ENCODE results near the gene EMCN.

Gene EMCN

DNA sequence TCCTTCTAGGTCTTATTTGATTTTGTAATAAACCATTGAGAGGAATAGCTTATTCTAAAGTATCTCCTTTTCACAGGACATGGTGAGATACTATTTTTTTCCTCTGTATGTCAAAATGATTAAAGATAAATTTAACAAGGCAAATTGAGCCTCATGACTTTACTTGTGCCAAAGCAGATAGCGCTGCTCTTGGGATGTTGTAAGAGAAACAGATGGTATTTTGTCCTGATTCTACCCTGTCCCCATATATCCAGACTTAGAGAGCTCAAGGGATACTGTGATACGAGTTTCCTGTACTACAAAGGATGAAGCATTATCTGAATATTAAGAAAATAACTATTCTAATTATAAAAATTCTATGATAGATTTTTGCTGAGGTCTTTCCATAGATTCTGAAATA, 34.0 kb downstream of the EMCN start:
- POLR2A ChIA-PET (ENCODE audit: low non-redundant PET), result no interaction called here
- TF ChIP-seq, protein P1, sequence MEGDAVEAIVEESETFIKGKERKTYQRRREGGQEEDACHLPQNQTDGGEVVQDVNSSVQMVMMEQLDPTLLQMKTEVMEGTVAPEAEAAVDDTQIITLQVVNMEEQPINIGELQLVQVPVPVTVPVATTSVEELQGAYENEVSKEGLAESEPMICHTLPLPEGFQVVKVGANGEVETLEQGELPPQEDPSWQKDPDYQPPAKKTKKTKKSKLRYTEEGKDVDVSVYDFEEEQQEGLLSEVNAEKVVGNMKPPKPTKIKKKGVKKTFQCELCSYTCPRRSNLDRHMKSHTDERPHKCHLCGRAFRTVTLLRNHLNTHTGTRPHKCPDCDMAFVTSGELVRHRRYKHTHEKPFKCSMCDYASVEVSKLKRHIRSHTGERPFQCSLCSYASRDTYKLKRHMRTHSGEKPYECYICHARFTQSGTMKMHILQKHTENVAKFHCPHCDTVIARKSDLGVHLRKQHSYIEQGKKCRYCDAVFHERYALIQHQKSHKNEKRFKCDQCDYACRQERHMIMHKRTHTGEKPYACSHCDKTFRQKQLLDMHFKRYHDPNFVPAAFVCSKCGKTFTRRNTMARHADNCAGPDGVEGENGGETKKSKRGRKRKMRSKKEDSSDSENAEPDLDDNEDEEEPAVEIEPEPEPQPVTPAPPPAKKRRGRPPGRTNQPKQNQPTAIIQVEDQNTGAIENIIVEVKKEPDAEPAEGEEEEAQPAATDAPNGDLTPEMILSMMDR (conservative IDR thresholded peaks at IDR 0.05; ENCODE audit: low read depth), result no peak
- DNase-seq (ENCODE audit: low spot score), result no peak
- no peak overlapping the region for H3K27ac ChIP-seq
- CTCF ChIA-PET, result interaction anchor here (0.7 to 1.0 kb wide), 2 partner anchors 62 to 258 kb away, joined by 3 to 5 read pairs; no protein-coding TSS in a partner anchor

DNA sequence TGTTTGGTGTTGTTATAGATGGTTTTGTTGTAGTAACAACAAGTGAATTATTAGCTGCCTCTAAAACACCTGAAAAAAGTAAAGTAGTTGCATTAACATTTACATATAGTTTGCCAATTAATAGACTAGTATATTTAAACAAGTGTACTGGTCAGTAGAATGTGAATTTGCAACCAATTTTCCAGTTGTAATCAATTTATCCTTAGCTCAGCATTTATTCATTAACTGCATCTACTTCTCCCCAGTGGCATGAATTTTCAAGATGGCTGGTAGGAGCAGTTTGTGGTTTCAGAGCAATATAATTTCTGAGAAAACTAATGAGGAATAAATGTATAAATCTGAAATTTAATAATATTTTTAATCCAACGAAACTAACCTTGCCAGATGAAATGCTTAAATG, 37.9 kb downstream of the EMCN start:
- TF ChIP-seq, protein P1 (conservative IDR thresholded peaks at IDR 0.05; ENCODE audit: low read depth), result no peak
- CTCF ChIA-PET, result no interaction called here
- POLR2A ChIA-PET (ENCODE audit: low non-redundant PET), result no interaction called here
- DNase-seq (ENCODE audit: low spot score), result no peak
- H3K27ac ChIP-seq, result no peak overlapping the region

DNA sequence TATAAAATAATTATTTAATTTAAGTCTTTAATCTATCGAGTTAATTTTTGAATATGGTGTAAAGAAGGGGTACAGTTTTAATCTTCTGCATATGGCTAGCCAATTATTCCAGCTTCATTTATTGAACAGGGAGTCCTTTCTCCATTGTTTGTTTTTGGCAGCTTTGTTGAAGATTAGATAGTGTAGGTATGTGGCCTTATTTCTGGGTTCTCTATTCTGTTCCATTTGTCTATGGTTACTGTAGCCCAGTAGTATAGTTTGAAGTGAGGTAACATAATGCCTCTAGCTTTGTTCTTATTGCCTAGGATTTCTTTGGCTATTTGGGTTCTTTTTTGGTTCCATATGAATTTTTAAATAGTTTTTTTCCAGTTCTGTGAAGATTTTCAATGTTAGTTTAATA, 48.3 kb downstream of the EMCN start:
- ChIA-PET CTCF (no interaction called here), POLR2A (ENCODE audit: low non-redundant PET) (interaction anchor here (0.6 kb wide), 1 partner anchor 18 kb away, joined by 3 read pairs; no protein-coding TSS in a partner anchor)
- TF ChIP-seq, protein P1 (conservative IDR thresholded peaks at IDR 0.05; ENCODE audit: low read depth), result no peak
- H3K27ac ChIP-seq, result no peak overlapping the region
- DNase-seq (ENCODE audit: low spot score), result no peak

DNA sequence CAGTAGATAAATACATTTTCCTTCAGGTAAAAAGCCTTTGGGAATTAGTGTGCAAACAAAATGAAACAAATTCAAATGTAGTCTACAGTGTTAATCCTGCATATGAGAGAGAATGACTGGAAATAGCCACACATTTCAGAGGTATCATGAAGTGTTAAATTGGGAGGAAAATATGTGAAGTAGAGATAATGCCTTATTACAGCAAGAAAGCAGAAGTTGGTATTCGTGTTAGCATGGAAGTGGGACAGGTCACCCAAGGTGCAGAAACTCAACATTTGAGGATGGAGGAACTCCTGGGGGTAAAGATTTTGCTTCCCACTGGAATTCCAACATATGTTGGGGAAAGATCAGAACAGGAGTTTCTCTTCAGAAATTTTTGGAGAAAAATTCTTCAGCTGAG, 51.3 kb downstream of the EMCN start:
- CTCF ChIA-PET, result no interaction called here
- no peak for DNase-seq (ENCODE audit: low spot score)
- TF ChIP-seq, protein P1 (conservative IDR thresholded peaks at IDR 0.05; ENCODE audit: low read depth), result no peak
- H3K27ac ChIP-seq, result no peak overlapping the region
- POLR2A ChIA-PET (ENCODE audit: low non-redundant PET), result no interaction called here

DNA sequence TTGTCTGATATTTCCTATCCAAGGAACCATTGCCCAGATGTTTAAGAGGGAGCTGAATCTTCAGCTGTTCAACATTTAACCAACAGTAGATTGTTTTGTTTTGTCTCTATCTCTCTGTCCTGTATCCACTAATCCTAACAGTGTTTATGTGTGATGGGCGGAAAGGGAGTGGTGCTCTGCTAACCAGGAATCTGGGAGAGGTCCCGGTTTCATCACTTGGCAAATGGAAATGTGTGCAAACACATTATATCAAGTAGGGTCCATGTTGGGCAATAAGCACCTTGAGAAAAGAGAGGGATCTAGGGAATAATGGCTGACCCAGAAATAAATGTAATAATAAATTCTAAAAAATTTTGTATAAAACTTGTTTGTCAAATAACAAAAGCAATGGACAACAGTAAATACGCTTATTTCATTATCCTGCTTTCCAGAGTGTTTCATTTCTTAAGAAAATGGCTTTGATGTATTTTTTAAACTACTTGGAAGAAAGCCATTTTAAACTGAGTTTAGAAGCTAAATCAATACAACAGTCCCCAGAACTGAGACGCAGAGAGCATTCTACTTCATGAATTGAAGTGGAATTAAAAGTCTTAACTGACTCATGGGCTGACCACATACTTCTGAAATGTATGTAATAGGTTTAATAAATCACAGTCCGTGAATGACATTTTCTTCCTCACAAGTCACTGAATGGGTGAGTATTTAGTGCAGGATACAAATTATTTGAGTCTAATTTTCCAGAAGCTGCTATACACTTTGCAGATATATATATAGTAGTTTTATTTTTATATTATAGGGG, 55.8 kb downstream of the EMCN start:
- CTCF ChIA-PET, result no interaction called here
- TF ChIP-seq, protein P1 (conservative IDR thresholded peaks at IDR 0.05; ENCODE audit: low read depth), result no peak
- no peak overlapping the region for H3K27ac ChIP-seq
- peak; percentile 41 for DNase-seq (ENCODE audit: low spot score)
- POLR2A ChIA-PET (ENCODE audit: low non-redundant PET), result no interaction called here

DNA sequence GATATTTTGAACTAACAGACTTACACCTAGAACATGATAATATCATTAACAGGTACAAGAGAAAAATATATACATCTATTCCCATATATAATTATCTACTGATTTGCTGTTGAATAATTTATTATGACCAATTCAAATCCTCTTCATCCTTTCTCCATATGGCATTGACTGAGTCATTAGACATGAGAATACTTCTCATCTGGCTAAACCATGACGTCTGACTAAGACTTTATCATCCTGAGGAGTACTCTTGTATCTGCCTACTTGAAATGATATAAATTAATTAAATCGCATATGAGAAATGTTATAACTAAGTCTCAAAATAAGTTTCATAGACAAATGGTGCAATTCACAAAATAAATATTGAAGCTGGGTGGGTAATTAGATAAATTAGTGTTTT, 67.4 kb downstream of the EMCN start:
- peak; percentile 20 for DNase-seq (ENCODE audit: low spot score)
- CTCF ChIA-PET, result interaction anchor here (1.0 kb wide), 1 partner anchor 14 kb away, joined by 3 read pairs; no protein-coding TSS in a partner anchor

More for the DNA sequence above, 67.4 kb downstream of the EMCN start:
- no peak overlapping the region for H3K27ac ChIP-seq
- TF ChIP-seq, protein P1 (conservative IDR thresholded peaks at IDR 0.05; ENCODE audit: low read depth), result no peak
- POLR2A ChIA-PET (ENCODE audit: low non-redundant PET), result no interaction called here
